GM12891 (cell line): Measurements from ENCODE around the gene DCDC1.

Source experiments
- PAX5 ChIP-seq: IDR thresholded peaks from 2 replicates; pipeline ENCODE4 v1.6.1; 2011; ENCODE audit warnings: low read length, moderate library complexity, mild to moderate bottlenecking; ENCODE audit not compliant: insufficient read depth, severe bottlenecking
- POLR2A ChIP-seq: IDR thresholded peaks from 2 replicates; pipeline ENCODE4 v1.6.1; 2011; ENCODE audit warnings: low read depth, low read length, control low read depth
- POLR2AphosphoS5 ChIP-seq: IDR thresholded peaks from 2 replicates; pipeline ENCODE4 v1.6.1; 2011; ENCODE audit warnings: low read depth, low read length, control low read depth
- POU2F2 ChIP-seq: IDR thresholded peaks from 2 replicates; pipeline ENCODE4 v1.6.1; 2011; ENCODE audit warnings: low read depth, mild to moderate bottlenecking, control low read depth, low read length, moderate library complexity
- SPI1 ChIP-seq: IDR thresholded peaks from 2 replicates; pipeline ENCODE4 v1.6.1; 2011; ENCODE audit warnings: low read depth, low read length, control low read depth
- TAF1 ChIP-seq: IDR thresholded peaks from 2 replicates; pipeline ENCODE4 v1.6.1; 2011; ENCODE audit warnings: low read depth, low read length, control low read depth

- TF ChIP-seq POLR2A (no peak), TAF1 (no peak), POLR2AphosphoS5 (no peak), POU2F2 (no peak), PAX5 (no peak), SPI1 (no peak)
Measured at GRCh38 chr11:30815619-30816018, 553.9 kb downstream of the DCDC1 start.
